GM04503 (cell line): ENCODE measurements around the gene TTC36.
"Not testable (repeated sequence)": the region's sequence is repeated elsewhere in the genome, so short reads cannot be mapped to it uniquely, and the experiment has no call there.

Source experiments
- DNase-seq: peaks from one replicate; pipeline ENCODE4 v3.0.0-alpha.2; 2012; ENCODE audit warnings: low read depth

Gene TTC36

GRCh38 chr11:118527109-118527508 lies at the start of gene TTC36:
TSS of gene TTC36 (plus strand) at chr11:118527474. CDS start at chr11:118527495, 21 bp downstream.
- no peak for DNase-seq

GRCh38 chr11:118481238-118481637 lies 46.0 kb upstream of the TTC36 start:
- not testable (repeated sequence) for DNase-seq

- DNase-seq = no peak
Observed at GRCh38 chr11:118484405-118484804, 42.9 kb upstream of the TTC36 start.

GRCh38 chr11:118485273-118485672 lies 42.0 kb upstream of the TTC36 start:
- DNase-seq = no peak

GRCh38 chr11:118488480-118489109 lies 38.7 kb upstream of the TTC36 start:
- DNase-seq = peak; percentile 22

- DNase-seq = no peak
Observed at GRCh38 chr11:118491041-118491440, 36.2 kb upstream of the TTC36 start.

GRCh38 chr11:118497831-118498230 lies 29.4 kb upstream of the TTC36 start:
- peak; percentile 28 for DNase-seq

- DNase-seq = no peak
Observed at GRCh38 chr11:118503216-118503615, 24.1 kb upstream of the TTC36 start.

- no peak for DNase-seq
Observed at GRCh38 chr11:118511601-118512000, 15.7 kb upstream of the TTC36 start.

GRCh38 chr11:118514103-118514502 lies 13.2 kb upstream of the TTC36 start:
- no peak for DNase-seq

- no peak for DNase-seq
Observed at GRCh38 chr11:118519549-118519948, 7.7 kb upstream of the TTC36 start.

GRCh38 chr11:118521892-118522311 lies 5.4 kb upstream of the TTC36 start:
- DNase-seq = no peak

GRCh38 chr11:118522571-118523072 lies 4.7 kb upstream of the TTC36 start:
- DNase-seq = no peak

GRCh38 chr11:118524356-118524755 lies 2.9 kb upstream of the TTC36 start:
- no peak for DNase-seq

GRCh38 chr11:118524757-118525470 lies 2.4 kb upstream of the TTC36 start:
- DNase-seq = no peak

- DNase-seq = no peak
Observed at GRCh38 chr11:118526688-118527087, 586 bp upstream of the TTC36 start.

- no peak for DNase-seq
Observed at GRCh38 chr11:118528511-118528910, 1.2 kb downstream of the TTC36 start.

- no peak for DNase-seq
Observed at GRCh38 chr11:118529584-118530175, 2.4 kb downstream of the TTC36 start.

GRCh38 chr11:118530180-118530682 lies 3.0 kb downstream of the TTC36 start:
- DNase-seq = no peak

- no peak for DNase-seq
Observed at GRCh38 chr11:118530683-118531596, 3.7 kb downstream of the TTC36 start, which contains the start of gene TMEM25. TSS of gene TMEM25 (plus strand) at chr11:118531192. CDS start at chr11:118531802, 610 bp downstream.

GRCh38 chr11:118531597-118532084 lies 4.4 kb downstream of the TTC36 start:
- no peak for DNase-seq
